Tibial artery (tissue), 4 donors: ENCODE results near the gene ANAPC4.

Experiments
- DNase-seq, 2 donors: peaks; one replicate each; pipeline ENCODE4 v3.0.0-alpha.2; 2019
- H3K27ac ChIP-seq, 2 donors: fragments of 200-600 bp; sonication (generic) in 1 of 2; 1 replicate in 1 of 2; 2 replicates in 1 of 2; pipeline ENCODE4 v1.5.1; 2018 to 2019; ENCODE audit warnings: mild to moderate bottlenecking in 1 of 2
- H3K27me3 ChIP-seq, 2 donors: fragments of 200-600 bp; sonication (generic) in 1 of 2; one replicate each; pipeline versions ENCODE4 v1.5.1 to v1.6.0; 2016 to 2019
- H3K36me3 ChIP-seq, 3 donors: fragments of 200-600 bp; sonication (generic) in 2 of 3; one replicate each; pipeline ENCODE4 v1.5.1; 2016 to 2019; ENCODE audit warnings: mild to moderate bottlenecking in 2 of 3
- H3K4me1 ChIP-seq, 4 donors: fragments of 200-600 bp; sonication (generic) in 2 of 4; 1 replicate in 3 of 4; 2 replicates in 1 of 4; pipeline ENCODE4 v1.5.1; 2016 to 2019
- H3K4me3 ChIP-seq, 2 donors: fragments of 200-600 bp; sonication (generic) in 1 of 2; 1 replicate in 1 of 2; 2 replicates in 1 of 2; pipeline ENCODE4 v1.5.1; 2018 to 2019; ENCODE audit warnings: mild to moderate bottlenecking in 2 of 2
- H3K9me3 ChIP-seq, 3 donors: fragments of 200-600 bp; sonication (generic) in 1 of 3; one replicate each; pipeline ENCODE4 v1.5.1; 2016 to 2019
- intact Hi-C: fragments of 100-400 bp; cut with DNase I; formaldehyde crosslinking; loops from one replicate; pipeline ENCODE4 v1.15.0; 2023; ENCODE audit warnings: low total_unique reads
- TF ChIP-seq, protein P1 (sequence below), 2 experiments: fragments of 200-600 bp in 1 of 2; fragments of 450-650 bp in 1 of 2; IDR thresholded peaks; one replicate each; pipeline ENCODE4 v1.5.1; 2017 to 2019; ENCODE audit warnings: antibody characterized with exemption in 2 of 2, mild to moderate bottlenecking in 1 of 2, moderate library complexity in 1 of 2

The ANAPC4 gene

DNA sequence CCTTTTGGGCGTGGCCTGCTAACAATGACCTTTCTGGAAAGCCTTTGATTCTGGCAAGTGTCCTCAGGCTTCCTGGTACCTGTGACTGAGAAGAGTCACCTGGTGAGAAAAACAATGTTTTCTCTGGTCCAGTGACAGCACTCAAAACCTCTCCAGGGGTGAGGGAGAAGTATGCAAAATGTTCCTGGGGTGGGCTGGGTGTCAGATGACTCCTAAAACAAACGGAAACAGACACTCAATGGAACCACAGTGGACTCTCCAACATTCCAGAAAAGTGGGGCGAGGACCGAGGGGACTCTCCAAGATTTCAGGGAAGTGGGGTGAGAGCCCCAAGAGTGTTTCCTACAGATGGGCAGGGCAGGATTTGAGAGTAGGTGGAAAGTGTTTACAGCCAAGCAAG is 69.5 kb downstream of the ANAPC4 start:
- Histone ChIP-seq H3K9me3 (no peaks in the 10 kb centered on the region), H3K27me3 (no peaks in the 10 kb centered on the region), H3K36me3 (peaks cover 0 to 4% (median 0%) of the 10 kb centered on the region in 3 donors), H3K4me3 (no peak overlapping the region), H3K4me1 (no peaks in the 10 kb centered on the region), H3K27ac (no peak overlapping the region)
- intact Hi-C loops = loop anchor here (10.0 kb wide), 1 partner anchor 318 kb away; no protein-coding TSS in a partner anchor
- TF ChIP-seq, protein P1, sequence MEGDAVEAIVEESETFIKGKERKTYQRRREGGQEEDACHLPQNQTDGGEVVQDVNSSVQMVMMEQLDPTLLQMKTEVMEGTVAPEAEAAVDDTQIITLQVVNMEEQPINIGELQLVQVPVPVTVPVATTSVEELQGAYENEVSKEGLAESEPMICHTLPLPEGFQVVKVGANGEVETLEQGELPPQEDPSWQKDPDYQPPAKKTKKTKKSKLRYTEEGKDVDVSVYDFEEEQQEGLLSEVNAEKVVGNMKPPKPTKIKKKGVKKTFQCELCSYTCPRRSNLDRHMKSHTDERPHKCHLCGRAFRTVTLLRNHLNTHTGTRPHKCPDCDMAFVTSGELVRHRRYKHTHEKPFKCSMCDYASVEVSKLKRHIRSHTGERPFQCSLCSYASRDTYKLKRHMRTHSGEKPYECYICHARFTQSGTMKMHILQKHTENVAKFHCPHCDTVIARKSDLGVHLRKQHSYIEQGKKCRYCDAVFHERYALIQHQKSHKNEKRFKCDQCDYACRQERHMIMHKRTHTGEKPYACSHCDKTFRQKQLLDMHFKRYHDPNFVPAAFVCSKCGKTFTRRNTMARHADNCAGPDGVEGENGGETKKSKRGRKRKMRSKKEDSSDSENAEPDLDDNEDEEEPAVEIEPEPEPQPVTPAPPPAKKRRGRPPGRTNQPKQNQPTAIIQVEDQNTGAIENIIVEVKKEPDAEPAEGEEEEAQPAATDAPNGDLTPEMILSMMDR (IDR thresholded peaks at IDR 0.05) = no peak
- no peak for DNase-seq

DNA sequence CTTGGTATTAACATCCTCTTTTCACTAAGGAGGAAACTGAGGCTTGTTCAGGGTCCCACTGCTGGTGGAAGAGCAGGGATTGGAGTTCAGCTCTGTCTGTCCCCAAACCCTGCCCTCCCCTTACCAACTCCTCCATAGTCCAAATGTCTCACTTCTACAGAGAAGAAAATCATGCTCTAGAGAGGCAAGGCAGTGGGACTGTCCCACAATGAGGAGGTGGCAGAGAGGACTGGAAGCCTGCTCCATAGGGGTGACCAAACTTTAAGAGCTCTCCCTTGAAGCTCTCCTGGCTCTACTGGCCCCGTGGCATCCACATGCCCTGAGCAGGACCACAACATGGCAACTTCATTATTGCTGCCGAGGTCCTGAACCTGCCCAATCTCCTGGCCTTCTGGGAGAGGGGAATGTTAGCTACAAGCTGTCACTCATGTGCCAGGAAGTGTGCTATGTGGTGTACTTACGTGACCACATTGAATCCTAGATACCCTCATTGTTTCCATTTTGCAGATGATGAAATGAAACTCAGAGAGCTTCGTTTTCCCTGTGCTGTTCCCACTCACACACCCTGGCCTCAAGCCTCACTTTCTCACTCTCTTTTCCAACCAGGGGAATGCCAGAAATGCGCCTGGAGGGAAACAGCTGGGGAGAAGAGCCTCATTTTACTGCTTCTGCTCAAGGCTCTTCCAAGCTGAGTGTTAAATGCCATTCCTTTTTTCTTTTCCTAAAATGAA is 71.5 kb downstream of the ANAPC4 start:
- peak in 1 of 2 donors; percentile 19 for DNase-seq
- Histone ChIP-seq H3K27me3 (no peaks in the 10 kb centered on the region), H3K9me3 (no peaks in the 10 kb centered on the region), H3K4me1 (no peaks in the 10 kb centered on the region), H3K36me3 (peaks cover 0 to 4% (median 0%) of the 10 kb centered on the region in 3 donors), H3K4me3 (no peak overlapping the region), H3K27ac (no peak overlapping the region)
- TF ChIP-seq, protein P1 (IDR thresholded peaks at IDR 0.05) = no peak
- intact Hi-C loops = loop anchor here (10.0 kb wide), 1 partner anchor 316 kb away; no protein-coding TSS in a partner anchor

DNA sequence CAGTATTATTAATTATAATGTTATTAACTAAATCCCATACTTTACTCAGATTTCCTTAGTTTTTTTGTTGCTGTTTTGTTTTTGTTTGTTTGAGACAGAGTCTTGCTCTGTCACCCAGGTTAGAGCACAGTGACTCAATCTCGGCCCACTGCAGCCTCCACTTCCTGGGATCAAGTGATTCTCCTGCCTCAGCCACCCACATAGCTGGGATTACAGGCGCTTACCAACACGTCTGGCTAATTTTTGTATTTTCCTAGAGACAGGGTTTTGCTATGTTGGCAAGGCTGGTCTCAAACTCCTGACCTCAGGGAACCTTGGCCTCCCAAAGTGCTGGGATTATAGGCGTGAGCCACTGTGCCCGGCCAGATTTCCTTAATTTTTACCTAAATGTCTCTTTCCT is 72.2 kb downstream of the ANAPC4 start:
- Histone ChIP-seq H3K4me1 (no peaks in the 10 kb centered on the region), H3K4me3 (no peak overlapping the region), H3K9me3 (no peaks in the 10 kb centered on the region), H3K27me3 (no peaks in the 10 kb centered on the region), H3K36me3 (peaks cover 0 to 4% (median 0%) of the 10 kb centered on the region in 3 donors), H3K27ac (no peak overlapping the region)
- DNase-seq = peak in 1 of 2 donors; percentile 2
- TF ChIP-seq, protein P1 (IDR thresholded peaks at IDR 0.05) = no peak
- intact Hi-C loops = loop anchor here (10.0 kb wide), 1 partner anchor 316 kb away; no protein-coding TSS in a partner anchor

DNA sequence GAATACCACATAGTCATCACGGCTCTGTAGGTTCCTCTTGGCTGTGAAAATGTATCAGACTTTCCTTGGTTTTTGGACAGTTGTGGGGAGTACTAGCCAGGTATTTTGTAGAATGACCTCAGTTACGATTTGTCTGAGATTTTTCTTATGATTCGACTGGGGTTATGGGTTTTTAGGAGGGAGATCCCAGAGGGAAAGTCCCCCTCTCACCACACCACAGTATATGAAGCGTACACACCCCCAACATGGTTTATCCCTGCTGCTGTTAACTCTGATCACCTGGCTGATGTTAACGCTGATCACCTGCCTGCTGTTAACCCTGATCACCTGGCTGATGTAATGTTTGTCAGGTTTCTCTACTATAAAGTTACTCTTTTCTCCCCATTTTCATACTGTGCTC is 72.6 kb downstream of the ANAPC4 start:
- Histone ChIP-seq H3K4me1 (no peaks in the 10 kb centered on the region), H3K27ac (no peak overlapping the region), H3K27me3 (no peaks in the 10 kb centered on the region), H3K4me3 (no peak overlapping the region), H3K36me3 (peaks cover 0 to 4% (median 0%) of the 10 kb centered on the region in 3 donors), H3K9me3 (no peaks in the 10 kb centered on the region)
- intact Hi-C loops = loop anchor here (10.0 kb wide), 1 partner anchor 315 kb away; no protein-coding TSS in a partner anchor
- DNase-seq = no peak
- TF ChIP-seq, protein P1 (IDR thresholded peaks at IDR 0.05) = no peak

DNA sequence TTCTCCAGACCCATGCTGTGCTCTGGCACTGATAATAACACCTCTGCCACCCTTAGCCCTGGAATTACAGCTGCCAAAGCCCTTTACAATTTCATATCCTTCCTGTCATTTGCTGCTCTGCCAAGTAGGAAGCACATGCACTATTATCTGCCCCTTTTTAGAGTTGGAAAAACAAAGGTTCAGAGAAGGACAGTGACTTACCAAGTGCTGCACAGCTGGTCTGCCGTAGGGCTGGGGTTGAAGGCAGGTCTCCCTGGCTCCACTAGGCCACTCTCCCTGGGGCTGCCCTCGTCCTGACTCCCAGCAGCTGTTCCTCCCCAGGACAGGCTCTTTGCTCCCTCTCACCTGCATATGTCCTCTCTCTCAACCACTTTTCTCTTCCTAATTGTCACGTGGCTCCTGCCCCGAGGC is 73.4 kb downstream of the ANAPC4 start:
- no peak overlapping the region for H3K4me3 ChIP-seq
- H3K4me1 ChIP-seq = no peaks in the 10 kb centered on the region
- intact Hi-C loops = no loop called here
- no peak for DNase-seq
- TF ChIP-seq, protein P1 (IDR thresholded peaks at IDR 0.05) = no peak
- peaks cover 0 to 2% (median 0%) of the 10 kb centered on the region in 3 donors for H3K36me3 ChIP-seq
- H3K27ac ChIP-seq = no peak overlapping the region
- H3K9me3 ChIP-seq = no peaks in the 10 kb centered on the region
- H3K27me3 ChIP-seq = no peaks in the 10 kb centered on the region
